Renal cortex interstitium (tissue), 11 donors: ENCODE measurements around the gene CELF4. TPM values are rescaled to one million over a fixed set of nuclear protein-coding genes. Genes with fewer than 3 reads are reported as not detected.
"Not testable (repeated sequence)": the region's sequence is repeated elsewhere in the genome, so short reads cannot be mapped to it uniquely, and the experiment has no call there.

Source experiments
- DNase-seq, 11 donors: peaks; one replicate each; pipeline ENCODE4 v3.0.0-alpha.2; 2013; ENCODE audit warnings: low read depth in 9 of 11, low spot score in 4 of 11; ENCODE audit errors: extremely low read depth in 1 of 11
- polyA plus RNA-seq, 3 donors: library from polyadenylated mRNA; unstranded; fragments of 120-200 nt; gene quantifications; one replicate each; pipeline ENCODE4 v1.2.1, GENCODE V29; 2013; ENCODE audit not compliant: insufficient read length in 3 of 3

The CELF4 gene
- polyA plus RNA-seq, 3 donors, result 2.0 to 4.5 (median 2.2) TPM

DNA sequence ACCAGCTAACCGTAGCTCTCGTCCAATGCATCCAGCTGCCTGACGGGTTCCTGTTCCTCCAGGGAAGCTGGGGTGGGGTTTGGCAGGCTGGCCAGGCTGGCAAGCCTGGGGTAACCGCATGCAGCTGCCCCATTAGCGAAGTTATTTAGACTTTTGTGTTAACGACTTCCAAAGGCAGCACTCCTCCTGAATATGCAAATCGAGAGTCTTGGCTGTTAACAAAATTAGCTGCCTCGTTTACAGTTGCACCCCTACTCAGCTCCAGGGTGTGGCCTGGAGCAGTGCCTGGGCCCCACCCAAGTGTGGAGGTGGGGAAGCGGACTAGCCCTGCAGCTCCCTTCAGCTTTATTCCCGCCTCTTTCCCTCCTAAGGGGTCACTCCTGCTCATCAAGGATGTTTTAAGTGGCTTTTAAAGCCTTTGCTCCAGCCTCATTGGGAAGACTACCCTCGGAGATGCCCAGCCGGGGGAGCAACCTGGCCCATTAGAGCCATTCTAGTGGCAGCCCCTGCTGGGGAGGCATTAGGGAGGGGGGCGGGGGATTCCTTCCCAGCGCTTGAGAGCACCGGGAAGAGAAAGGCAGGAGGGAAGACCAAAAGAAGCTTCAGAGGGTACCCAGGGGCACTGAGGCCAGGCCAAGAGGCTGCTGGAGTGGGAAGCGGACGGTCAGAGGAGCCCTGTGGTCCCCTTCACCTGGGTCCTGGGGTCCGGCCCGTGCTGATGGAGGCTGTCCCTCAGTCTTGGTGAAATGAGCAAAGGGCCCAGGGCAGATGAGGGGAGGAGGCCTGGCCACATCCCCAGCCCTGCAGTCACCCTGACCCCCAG lies 204.1 kb downstream of the CELF4 start:
- DNase-seq, result no peak

DNA sequence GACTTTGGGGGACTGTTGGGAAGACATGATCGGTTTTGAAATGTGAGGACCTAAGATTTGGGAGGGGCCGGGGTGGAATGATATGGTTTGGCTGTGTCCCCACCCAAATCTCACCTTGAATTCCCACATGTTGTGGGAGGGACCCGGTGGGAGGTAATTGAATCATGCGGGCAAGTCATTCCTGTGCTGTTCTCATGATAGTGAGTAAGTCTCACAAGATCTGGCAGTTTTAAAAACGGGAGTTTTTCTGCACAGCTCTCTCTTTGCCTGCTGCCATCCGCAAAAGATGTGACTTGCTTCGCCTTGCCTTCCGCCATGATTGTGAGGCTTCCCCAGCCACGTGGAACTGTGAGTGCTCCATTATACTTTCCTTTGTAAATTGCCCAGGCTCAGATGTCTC lies 207.5 kb downstream of the CELF4 start:
- not testable (repeated sequence) for DNase-seq

DNA sequence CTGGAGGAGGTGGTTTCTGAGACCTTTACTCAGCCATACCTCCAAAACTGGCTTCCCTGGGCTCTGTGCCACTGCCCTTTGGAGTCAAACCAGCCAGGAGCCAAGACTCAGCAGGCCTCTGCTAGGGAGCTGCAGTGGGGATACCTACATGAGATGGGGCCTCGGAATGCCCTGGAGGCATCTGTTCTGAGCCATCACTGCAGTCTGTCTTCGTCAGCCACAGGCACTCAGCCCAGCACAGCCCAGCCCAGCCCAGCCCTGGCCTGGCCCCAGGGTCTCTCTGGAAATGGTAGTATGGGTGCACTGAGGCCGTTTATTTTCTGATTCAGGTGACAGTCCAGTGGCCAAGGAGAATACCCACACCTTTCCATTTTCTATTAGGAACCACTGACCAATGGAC lies 209.8 kb downstream of the CELF4 start:
- DNase-seq, result no peak

DNA sequence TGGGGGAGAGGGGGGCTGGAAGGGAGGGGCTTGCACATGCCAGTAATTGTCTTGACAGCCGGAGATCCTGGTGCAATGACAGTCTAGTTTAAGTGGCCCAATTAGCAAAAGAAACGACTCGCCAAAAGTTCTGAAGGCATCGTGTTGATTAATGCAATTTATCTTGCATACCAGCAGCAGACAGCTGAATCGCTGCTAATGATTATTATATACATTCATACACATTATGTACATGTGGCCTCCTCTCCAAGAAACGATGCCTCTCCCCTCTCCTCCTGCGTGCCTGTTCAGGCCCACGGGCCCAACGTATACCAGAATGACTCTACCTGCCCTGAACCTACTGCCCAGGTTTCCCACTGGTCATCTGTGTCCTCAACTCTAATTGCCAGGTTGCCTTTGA lies 214.5 kb downstream of the CELF4 start:
- no peak for DNase-seq

DNA sequence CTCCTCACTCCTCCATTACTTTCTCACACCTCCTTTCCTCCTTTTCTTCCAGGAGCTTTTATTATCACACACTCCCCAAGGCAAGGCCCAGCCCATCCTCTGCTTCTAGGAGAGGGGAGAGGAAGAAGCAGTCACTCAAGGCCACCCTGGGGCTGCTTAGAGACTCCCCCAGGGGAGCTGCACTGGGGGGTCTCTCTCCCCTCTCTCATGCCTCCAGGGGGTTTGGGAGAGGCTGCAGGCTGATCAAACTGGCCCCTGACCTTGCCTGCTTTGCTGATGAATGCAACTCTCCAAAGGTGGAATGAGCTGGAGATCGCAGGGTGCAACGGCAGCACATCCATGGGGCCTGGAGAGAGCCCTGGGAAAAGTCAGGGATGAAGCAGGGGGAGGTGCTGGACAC lies 216.9 kb downstream of the CELF4 start:
- DNase-seq, result no peak

DNA sequence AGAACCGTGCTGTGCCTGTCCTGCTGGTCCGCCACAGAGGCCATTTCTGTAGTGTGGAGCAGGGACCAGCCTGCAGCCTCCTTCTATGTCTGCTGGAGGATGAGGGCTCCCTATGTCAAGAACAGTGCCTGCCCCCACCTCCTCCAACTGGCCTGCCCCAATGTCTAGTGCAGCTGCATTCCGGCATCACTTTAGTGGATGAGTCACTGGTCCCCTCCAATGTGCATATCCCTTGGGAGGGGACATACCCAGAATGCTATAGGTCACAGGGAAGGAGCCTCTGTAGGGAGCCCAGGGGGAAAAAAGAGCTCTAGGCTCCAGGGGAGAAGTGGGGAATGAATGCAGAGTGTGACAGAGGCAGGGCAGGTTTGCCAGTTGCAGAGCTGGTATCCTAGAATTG lies 219.6 kb downstream of the CELF4 start:
- DNase-seq, result no peak

DNA sequence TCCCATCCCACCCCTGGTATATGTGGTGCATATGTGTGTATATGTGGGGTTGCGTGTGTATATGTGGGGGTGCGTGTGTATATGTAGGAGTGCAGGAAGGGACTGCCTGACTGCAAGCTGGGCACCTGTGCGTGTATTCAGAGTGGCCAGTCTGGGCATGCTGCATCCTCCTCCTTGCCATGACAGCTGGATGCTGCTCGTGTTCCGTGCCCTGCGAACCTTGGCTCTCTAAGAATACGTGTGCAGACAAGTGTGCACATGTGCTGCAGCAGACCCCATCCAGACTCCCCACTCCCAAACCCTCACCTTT lies 222.1 kb downstream of the CELF4 start:
- no peak for DNase-seq

DNA sequence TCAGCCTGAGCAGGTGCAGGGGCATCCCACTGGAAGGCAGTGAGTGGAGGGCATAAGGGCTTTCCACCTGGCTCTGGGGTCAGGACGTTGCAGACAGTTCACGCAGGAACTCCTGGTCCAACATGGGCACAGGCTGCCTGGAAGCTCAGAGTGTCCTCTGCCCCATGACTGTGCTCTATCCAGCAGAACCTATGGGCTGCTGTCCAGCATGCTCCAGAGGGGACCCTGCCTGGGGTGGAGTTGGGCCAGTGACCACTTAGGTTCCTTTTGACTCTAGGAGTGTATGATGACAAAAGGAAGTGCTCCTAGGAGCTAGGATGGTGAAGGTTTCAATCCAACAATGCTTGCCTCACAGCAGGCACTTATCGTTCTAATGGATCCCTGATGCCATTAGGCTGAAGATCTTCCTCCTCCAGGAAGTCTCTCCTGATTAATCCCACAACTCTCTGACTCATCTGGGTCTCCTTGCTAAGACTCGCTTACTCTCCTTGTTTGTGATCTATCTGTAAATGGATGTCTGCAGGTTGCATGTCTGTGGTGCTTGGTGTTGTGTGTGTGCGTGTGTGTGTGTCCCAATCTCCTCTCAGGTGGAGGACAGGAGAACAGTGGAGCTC lies 224.0 kb downstream of the CELF4 start:
- DNase-seq, result no peak

DNA sequence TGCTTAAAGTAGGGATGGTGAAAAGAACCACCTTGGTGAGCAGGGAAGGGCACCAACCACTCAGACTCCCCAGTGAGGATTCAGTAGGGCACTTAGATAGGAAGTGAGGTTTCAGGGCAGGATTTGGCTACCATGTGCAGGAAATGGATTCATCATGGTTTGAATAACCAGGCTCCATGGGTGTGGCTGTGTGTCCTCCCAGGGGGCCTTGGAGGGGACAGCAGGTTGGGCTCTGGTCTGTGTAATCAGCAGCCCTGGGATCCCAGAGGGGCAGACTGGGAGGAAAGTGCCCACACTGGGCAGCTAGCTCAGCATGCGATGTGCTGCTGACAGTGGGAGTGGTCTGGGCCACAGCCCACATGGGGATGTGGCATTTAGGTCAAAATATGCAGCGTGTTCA lies 224.6 kb downstream of the CELF4 start:
- DNase-seq, result no peak

DNA sequence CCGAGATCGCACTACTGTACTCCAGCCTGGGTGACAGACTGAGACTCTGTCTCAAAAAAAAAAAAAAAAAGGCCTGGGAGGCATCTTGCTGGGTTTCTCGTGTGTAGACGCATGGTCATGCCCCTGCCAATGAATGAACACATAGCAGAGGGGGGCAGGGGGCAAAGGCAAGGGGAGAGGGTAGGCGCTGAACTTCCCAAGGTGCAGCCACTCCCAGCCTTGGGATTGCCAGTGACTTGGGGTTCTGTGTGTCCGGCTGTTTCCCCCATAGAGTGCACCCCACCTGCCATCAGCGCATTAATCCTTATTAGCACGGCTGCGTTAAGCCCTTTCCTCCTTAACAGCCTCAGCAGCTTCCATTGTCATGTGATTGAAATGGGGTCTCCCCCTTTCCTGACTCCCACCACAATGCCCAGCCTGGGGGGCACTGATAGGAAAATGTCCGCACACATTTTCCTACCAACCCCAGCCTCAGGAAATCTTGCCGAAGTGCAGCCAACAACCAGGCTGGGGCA lies 225.8 kb downstream of the CELF4 start:
- no peak for DNase-seq

DNA sequence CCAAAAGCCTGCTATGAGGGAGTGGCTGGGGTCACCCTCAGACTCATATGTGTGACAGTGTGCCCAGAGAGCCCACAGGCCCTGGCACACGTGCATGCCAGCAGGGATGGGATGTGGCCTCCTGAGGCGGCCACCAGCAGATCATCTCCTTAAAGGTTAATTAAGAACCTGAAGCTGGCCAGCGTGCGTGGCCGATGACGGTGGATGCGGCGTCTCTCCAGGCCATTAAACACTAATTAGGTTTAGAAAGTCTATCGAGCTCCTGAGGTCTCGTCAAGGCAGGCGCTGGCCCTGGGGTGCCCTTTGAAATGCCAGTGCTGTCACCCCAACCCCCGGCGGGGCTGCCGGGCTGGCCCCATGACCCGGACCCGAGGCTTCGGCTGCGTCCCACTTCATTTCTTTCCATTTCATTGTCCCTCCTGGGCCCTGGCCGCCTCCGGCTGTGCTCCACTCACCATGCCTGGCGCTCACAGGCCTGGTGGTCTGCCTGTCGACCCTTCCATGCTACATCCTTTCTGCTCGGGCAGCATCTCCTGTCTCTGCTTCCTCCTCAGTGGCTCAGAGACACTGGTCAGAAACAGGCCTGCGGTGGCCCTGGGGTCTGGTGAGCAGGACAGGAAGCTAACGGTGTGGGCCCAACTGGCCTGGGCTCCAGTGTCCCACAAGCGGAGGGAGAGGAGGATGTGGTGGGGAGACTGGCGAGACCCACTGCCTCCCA lies 228.9 kb downstream of the CELF4 start:
- no peak for DNase-seq

DNA sequence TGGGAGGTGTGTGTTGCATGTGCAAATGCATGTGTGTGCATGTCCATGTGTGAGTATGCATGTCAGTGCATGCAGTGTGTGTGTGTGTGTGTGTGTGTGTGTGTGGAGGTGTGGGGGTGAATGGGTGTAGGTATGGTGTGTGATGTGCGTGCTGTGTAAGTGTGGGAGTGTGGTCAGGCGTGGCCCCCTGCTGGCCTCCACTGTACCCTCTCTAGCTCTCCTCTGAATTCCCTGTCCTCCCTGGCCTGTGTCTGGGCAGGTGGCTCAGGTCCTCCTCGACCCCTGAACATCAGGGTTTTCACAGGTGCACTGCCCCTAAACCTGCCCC lies 230.2 kb downstream of the CELF4 start:
- DNase-seq, result no peak

DNA sequence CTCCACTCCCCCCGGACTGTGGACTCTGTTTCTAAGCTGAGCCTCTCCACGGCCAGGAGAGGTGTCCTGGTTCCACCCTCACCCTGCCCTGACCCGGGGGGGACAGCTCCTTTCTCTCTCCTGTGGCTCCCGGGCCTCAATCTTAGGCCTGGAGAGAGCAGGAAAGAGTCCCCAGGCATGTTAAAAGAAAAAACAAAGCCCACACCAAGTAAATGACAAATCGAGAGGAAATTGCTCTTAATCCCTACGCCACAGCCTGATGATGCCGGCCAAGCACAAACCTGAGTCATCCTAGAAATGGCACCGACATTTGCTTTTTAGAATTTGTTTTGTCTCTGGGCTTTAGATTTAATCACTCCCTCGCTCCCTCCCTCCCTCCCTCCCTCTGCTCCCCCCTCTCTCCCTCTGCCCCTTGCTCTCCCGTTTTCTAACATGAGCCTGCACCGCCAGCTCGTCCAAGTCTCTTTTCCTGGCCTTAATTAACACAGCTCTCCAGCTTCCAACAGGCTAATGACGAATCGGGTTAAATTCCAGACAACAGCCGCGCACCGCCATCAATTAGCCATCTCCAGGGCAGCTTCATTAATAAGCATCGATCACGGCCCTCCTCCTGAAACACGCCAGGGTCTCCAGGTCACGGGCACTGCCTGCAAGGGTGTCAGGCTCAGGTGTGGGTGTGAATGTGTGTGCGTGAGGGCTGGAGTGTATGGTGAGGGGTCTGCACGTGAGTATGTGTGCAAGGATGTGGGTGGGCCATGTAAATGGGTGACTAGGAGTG lies 230.8 kb downstream of the CELF4 start:
- DNase-seq, result no peak

DNA sequence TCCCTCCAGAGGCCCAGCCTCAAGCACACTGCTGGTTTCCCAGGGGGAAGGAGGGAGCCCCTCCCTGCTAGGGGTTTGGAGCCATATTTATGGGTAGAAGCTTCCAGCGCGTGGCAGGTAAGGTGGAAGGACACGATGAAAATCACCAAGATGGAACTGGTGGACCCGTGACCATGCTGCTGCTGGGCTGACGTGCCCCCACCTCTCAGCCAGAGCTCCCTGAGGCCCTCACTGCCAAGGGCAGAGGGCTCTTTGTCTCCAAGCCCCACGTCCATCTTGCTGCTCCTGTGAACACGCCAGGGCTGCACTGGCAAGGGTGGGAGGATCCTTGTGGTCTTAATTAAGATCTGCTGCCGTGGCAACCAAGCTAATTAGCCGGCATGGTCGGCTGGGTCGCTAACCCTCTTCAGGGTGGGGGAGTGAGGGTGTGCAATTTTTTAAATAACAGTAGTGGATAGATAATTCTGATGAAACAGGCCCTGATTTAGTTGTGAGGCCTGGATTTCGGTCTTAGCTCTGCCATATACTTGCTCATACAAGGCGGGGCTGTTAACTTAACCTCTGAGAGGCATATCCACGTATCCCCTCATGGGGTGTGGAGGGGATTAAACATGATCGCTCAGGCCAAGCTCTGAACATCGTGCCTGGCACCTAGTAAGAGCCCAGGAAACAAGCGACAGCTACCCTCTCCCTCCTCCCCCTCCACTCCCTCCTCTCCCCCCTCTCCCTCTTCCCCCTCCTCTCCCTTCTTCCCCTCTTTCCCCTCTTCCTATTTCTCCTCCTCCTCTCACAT lies 232.8 kb downstream of the CELF4 start:
- DNase-seq, result peak in 1 of 11 donors; percentile 24

DNA sequence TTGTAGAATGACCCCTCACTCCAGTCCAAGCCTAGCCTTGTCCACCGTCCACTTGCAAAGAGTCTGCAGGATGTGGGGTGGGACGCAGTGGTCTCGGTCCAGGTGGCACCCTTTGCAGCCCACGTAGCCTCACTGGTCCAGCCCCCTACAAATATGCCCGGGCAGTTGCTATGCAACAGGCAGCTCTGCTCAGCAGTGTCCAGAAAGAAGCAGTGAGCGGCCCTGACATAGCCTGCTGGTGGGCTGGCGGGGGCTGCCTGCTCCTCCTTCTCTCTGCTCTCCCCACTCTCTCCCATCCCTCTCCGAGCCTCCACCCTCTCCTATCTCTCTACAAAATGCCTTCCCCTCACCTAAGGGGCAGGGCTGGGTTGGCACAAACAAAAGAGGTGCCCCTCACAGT lies 233.4 kb downstream of the CELF4 start:
- DNase-seq, result no peak

DNA sequence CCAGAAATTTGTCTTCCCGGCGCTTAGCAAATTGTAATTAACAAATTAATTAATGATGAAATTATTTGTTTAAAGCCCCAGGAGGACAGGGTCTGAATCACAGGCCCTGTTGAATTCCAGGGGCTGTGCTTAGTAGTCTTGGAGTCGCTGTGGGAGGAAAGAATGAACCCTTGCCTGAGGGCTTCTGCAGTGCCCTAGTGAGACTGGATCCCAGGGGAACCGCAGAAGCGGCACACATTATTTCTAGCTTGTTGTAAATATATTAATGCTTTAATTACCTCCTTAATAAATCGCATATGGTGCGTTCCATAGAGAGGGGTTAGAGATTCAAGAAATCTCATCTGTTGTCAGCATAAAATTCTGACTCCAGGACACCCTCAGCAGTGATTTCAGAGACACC lies 235.4 kb downstream of the CELF4 start:
- no peak for DNase-seq

DNA sequence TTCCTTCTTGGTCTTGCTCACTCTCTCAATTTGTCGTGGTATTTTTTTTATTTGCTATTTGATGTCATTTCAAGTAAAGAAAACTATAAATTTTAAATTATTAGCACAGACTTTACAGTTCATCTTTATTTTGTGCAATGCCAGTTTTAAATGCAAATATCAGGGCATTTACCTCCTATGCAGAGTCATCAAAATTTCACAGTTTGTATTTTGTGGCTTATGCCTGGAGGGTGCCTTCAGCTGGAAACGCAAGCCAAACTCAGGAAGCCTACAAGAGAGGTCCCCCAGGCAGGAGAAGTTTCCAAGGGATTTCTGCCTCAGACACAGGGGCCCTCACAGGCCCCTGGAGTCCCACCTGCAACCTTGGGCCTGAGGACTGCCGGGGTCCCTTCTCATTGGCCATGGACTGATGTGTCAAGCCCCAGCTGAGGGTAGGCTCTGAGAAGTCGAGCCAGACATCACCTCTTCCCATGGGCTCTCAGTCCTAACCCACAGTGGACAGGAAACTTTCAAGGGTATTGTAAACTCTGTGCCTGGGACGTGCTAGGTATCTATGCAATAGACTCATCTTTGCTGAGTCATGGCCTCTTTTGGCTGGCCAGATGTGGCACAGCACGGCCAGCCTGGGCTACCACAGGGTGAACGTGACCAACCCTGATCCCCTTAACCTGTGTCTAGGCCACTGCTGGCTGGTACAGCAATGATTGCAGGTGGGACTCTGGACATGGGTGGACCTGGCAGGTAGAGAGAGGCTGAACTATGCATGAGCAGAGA lies 236.5 kb downstream of the CELF4 start:
- no peak for DNase-seq

DNA sequence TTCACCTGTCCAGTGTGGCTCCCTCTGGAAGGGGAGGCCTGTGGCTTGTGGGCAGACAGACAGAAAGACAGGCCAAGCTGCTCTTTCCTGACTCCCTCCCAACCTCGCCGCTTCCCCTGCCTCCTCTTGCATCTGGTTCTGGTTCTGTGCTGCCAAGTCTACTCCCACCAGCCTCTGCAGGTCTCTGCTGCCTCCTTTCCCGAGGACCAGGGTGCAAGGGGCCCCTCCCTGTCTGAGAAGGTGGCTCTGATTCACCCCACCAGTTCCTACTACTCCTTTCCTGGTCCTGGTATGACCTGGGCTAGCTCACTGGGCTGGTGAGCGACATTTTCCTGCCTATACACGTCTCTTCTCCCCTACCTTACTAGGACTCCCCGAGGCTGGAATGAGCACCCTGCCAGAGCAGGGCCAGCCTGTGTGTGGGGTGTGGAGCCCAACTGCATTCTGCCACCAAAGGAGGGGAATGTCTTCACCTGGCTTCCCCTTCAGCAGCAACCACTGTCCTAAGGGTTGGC lies 238.5 kb downstream of the CELF4 start:
- no peak for DNase-seq
